Activated T-cell treated with anti-CD3 and anti-CD28 coated beads, Interleukin-2, amount 50 U/mL, for 1 hour (primary cell): ENCODE measurements around the gene GTPBP3.

Experiments used
- DNase-seq: peaks from one replicate; pipeline ENCODE4 v3.0.0-alpha.2; 2020

Gene GTPBP3

DNA sequence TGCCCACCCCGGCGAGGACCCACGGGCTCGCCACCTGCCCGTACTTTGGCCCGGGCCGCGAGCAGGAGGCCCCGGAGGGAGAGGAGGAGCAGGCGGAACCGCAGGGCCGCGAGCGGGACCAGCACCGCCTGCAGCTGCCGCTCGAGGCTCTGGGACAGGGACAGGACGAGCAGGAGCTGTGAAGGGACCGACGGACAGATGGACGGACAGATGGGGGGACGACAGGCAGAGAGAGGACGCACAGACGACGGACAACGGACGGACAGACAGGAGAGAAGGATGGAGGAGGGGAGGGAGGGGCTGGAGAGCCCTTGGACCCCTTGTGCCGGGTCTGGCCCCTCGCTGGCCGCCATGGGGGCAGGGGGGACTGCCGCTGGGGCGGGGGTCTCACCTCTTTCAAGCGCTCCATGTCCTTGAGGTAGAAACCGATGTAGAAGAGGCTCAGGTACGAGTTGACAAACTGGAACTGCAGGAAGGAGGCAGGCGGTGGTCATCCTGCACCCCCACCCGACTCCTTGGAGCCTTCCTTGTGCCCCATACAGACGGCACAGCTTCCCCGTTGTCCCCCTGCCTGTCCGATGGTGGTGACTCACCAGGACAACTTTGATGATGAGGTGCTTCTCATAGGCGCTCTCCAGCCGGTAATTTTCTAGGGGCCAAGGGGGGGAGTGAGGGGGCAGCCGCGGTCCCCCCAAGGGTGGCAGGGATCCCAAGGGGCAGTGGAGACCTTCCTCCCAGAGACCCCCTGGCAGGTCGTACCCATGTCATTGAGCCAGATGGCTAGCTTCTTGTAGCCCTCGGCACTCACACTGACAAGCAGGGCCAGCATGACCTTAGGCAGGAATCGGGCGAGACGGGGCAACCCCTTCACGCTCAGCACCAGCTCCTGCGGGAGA lies 7.7 kb upstream of the GTPBP3 start:
- DNase-seq = no peak

GRCh38 chr19:17330262-17331044 lies 6.9 kb upstream of the GTPBP3 start:
- no peak for DNase-seq

- no peak for DNase-seq
Measured at GRCh38 chr19:17331045-17331558, 6.3 kb upstream of the GTPBP3 start.

DNA sequence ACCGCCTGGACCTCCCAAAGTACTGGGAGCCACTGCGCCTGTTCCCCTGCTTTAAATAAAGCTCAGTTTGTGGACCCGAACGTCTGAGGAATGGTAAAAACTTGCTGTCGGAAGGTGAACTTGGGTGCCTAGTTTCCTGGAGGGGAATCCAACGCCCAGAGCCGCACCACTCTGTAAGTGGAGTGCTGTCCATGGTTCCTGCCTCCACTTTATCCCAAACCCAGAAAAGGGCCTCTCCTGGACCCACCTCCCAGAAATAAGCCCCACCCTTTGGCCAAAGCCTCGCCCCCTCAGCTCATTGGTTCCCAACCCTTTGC lies 5.0 kb upstream of the GTPBP3 start:
- no peak for DNase-seq

DNA sequence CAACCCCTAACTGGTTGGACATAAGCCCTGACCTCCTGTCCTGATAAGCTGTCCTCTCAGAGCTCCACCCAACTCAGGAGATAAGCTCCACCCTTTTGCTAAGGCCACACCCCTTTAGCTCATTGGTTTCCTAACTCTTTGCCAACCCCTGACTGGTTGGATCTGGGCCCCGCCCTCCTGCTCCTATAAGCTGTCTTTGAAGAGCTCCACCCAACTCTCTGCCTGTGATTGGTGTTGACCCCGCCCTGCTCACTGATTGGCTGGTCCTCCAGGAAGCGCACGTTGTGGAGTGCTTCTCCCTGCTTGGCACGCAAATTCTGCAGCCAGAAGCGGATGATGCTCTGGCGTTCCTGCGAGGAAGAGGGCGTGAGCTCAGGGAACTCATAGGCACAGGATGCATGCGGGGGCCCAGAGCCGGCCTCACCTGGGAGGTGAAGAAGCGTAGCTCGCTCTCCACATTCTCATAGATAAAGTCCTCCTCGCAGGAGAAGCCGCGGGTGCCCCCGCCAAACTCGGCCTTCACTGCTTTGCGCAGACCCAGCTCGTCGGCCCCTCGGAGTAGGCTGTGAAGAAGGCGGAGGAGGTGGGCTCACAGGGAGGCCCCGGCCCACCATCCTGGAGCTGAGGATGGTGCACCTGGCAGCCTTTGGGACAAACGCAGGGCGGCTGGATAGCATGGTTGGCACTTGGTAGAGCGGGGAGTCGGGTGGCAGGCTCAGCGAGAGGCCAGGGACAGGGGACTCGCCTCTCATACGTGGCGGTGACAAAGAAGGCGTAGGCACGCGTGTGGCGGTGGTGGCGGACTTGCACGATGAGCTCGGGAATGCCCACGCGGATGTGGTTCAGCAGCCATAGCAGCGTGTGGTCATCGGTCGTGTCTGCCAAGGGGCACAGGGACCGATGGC lies 4.4 kb upstream of the GTPBP3 start:
- no peak for DNase-seq

- DNase-seq = peak; percentile 72
Measured at GRCh38 chr19:17333611-17334413, 3.5 kb upstream of the GTPBP3 start.

- peak; percentile 96 for DNase-seq
Measured at GRCh38 chr19:17334414-17335409, 2.6 kb upstream of the GTPBP3 start, which contains the start of gene ANO8. Gene ANO8 (minus strand): TSS chr19:17334855. CDS start chr19:17334670, 185 bp downstream.

GRCh38 chr19:17335575-17335974 lies 1.8 kb upstream of the GTPBP3 start:
- no peak for DNase-seq

- DNase-seq = no peak
Measured at GRCh38 chr19:17337675-17338432, 501 bp downstream of the GTPBP3 start.

GRCh38 chr19:17338433-17339078 lies 1.2 kb downstream of the GTPBP3 start:
- no peak for DNase-seq

GRCh38 chr19:17339088-17339741 lies 1.9 kb downstream of the GTPBP3 start:
- no peak for DNase-seq

- DNase-seq = no peak
Measured at GRCh38 chr19:17340302-17340870, 3.0 kb downstream of the GTPBP3 start.

GRCh38 chr19:17340871-17341357 lies 3.6 kb downstream of the GTPBP3 start:
- no peak for DNase-seq

- DNase-seq = no peak
Measured at GRCh38 chr19:17341386-17341785, 4.0 kb downstream of the GTPBP3 start.

GRCh38 chr19:17341845-17342244 lies 4.5 kb downstream of the GTPBP3 start:
- no peak for DNase-seq

DNA sequence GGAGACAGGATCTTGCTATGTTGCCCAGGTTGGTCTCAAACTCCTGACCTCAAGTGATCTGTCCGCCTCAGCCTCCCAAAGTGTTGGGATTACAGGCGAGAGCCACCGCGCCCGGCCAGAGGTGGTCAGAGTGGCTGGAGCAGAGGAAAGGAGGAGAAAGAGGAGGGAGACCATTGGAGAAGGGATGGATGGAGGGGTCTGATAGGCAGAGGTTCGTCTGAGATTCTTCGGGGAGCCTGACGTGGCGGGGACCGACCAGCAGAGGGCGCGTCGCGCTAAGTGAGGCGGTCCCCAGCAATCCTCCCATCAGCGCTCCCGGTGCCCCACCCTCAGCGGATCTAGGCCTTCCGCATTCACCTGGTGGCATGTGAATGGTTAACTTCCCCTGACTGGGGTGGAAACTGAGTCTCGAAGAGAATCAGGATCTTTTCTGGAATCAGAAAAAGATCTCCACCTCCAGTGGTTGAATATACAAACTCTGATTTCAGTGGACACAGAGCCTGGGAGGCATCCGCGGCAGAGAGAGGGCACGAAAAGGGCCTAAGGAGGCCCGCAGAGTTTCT lies 8.8 kb downstream of the GTPBP3 start:
- peak; percentile 81 for DNase-seq

- DNase-seq = no peak
Measured at GRCh38 chr19:17347361-17347760, 10.0 kb downstream of the GTPBP3 start.

DNA sequence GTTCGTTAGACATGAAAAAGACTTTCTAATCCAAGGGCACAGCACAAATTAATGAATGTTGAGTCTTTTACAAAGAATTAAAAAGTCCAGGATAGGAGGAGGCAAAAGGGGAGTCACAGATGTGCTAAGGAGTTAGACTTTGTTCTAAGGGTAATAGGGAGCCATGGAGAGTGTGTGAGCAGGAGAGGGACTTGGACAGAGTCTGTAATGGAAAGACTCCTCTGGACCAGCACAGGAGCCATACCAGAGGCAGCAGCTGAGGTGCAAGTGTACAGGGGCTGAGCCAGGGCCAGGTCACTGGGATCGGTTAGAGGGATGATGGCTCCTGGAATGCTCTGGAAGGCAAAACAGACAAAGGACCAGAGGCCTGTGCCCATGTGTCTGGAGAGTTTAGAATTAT lies 10.5 kb downstream of the GTPBP3 start:
- no peak for DNase-seq
